ENCODE data around the gene RRP1. TPM values are rescaled to one million over a fixed set of nuclear protein-coding genes. Genes with fewer than 3 reads are reported as not detected.

The RRP1 gene
- total RNA-seq, 1 donor from 2014 or later: 31.9 TPM

DNA sequence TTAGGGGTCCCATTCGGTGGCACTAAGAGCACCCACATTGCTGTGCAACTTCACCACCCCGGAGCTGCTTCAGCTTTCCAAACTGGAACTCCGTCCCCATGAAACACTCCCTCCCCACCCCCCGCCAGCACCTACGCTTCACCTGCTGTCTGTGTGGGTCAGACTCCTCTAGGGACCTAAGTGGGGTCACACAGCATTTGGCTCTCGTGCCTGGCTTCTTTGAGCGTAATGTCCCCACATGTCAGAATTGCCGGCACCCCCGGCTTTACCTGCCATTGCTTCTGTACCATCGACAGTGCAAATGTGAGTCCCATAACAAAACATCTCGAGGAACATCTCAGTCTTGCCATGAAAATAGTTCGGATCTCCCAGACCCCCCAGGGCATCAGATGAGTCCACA is 39.8 kb downstream of the RRP1 start:
- no peak for DNase-seq (ENCODE audit: low read depth)
- Histone ChIP-seq H3K27me3 (ENCODE audit: control insufficient read depth, insufficient read depth, low read length) (peaks cover 7% of the 10 kb centered on the region), H3K4me3 (ENCODE audit: low read depth, low read length) (no peak overlapping the region), H3K36me3 (ENCODE audit: control insufficient read depth, insufficient read depth, low read length) (no peaks in the 10 kb centered on the region)
- TF ChIP-seq, protein P1, sequence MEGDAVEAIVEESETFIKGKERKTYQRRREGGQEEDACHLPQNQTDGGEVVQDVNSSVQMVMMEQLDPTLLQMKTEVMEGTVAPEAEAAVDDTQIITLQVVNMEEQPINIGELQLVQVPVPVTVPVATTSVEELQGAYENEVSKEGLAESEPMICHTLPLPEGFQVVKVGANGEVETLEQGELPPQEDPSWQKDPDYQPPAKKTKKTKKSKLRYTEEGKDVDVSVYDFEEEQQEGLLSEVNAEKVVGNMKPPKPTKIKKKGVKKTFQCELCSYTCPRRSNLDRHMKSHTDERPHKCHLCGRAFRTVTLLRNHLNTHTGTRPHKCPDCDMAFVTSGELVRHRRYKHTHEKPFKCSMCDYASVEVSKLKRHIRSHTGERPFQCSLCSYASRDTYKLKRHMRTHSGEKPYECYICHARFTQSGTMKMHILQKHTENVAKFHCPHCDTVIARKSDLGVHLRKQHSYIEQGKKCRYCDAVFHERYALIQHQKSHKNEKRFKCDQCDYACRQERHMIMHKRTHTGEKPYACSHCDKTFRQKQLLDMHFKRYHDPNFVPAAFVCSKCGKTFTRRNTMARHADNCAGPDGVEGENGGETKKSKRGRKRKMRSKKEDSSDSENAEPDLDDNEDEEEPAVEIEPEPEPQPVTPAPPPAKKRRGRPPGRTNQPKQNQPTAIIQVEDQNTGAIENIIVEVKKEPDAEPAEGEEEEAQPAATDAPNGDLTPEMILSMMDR (IDR thresholded peaks at IDR 0.05; ENCODE audit: insufficient read depth, low read length, poor library complexity, severe bottlenecking): no peak

- H3K36me3 ChIP-seq (ENCODE audit: control insufficient read depth, insufficient read depth, low read length): no peaks in the 10 kb centered on the region
- peaks cover 7% of the 10 kb centered on the region for H3K27me3 ChIP-seq (ENCODE audit: control insufficient read depth, insufficient read depth, low read length)
- H3K4me3 ChIP-seq (ENCODE audit: low read depth, low read length): no peak overlapping the region
- TF ChIP-seq, protein P1 (IDR thresholded peaks at IDR 0.05; ENCODE audit: insufficient read depth, low read length, poor library complexity, severe bottlenecking): no peak
- DNase-seq (ENCODE audit: low read depth): no peak
Observed at GRCh38 chr21:43829575-43830119, 40.3 kb downstream of the RRP1 start.

- Histone ChIP-seq H3K4me3 (ENCODE audit: low read depth, low read length) (no peak overlapping the region), H3K27me3 (ENCODE audit: control insufficient read depth, insufficient read depth, low read length) (peaks cover 5% of the 10 kb centered on the region), H3K36me3 (ENCODE audit: control insufficient read depth, insufficient read depth, low read length) (no peaks in the 10 kb centered on the region)
- DNase-seq (ENCODE audit: low read depth): no peak
- TF ChIP-seq, protein P1 (IDR thresholded peaks at IDR 0.05; ENCODE audit: insufficient read depth, low read length, poor library complexity, severe bottlenecking): no peak
Observed at GRCh38 chr21:43832158-43832550, 42.8 kb downstream of the RRP1 start.

DNA sequence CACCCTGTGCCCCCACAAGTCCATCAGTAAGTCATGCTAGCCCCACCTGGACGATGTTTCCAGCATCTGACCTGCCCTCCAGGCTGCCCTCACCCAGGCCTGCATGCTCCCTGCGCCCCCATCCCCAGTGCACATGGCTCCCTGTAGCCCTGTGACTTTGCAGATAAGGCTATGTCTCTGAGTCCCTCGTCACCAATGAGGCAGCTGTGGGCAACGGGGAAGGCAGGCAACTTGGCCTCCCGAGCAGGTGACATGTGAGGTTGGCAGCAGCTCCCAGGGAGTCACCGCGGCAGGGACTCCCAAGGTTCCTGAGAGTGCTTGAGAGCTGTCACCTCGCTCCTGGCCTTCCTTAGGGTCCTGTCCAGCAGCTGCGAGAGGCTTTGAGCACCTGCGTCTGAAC is 43.3 kb downstream of the RRP1 start:
- no peak for DNase-seq (ENCODE audit: low read depth)
- peaks cover 5% of the 10 kb centered on the region for H3K27me3 ChIP-seq (ENCODE audit: control insufficient read depth, insufficient read depth, low read length)

DNA sequence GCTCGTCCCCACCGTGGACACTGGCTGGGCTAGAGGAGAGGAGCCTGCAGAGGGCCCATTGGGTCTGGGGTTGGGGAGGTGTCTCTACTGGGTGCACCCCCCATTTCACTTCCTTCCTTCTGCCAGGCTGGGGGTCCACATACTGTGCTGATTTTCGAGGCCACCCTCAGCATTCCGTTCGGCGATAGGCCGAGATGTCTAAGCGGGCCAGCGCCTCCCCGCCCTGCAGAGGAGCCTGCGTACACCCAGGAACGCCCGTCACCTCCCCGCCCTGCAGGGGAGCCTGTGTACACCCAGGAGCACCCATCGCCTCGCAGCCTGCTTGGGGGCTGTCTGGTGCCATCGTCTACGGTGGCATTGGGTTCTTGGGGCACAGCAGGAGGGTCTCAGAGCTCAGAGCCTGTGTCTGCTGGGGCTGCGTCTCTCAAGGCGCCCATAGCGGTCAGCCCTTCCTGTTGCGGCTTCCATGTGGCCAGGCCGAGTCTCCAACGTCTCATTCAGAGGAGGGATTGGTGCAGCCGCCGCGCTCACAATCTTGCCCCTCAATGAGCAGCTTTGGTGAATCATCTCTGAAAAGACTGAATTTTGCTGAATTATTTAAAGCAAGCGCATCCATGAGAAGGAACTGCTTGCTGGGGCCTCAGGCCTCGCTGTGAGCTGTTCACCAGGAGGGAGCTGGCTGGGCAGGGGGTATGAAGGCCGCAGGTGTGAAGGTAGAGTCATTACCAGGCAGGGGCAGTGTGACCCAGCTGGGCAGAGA is 44.9 kb downstream of the RRP1 start:
- DNase-seq (ENCODE audit: low read depth): no peak
- no peaks in the 10 kb centered on the region for H3K36me3 ChIP-seq (ENCODE audit: control insufficient read depth, insufficient read depth, low read length)
- TF ChIP-seq, protein P1 (IDR thresholded peaks at IDR 0.05; ENCODE audit: insufficient read depth, low read length, poor library complexity, severe bottlenecking): no peak
- peaks cover 5% of the 10 kb centered on the region for H3K27me3 ChIP-seq (ENCODE audit: control insufficient read depth, insufficient read depth, low read length)
- H3K4me3 ChIP-seq (ENCODE audit: low read depth, low read length): no peak overlapping the region

More for the DNA sequence above, 43.3 kb downstream of the RRP1 start:
- Histone ChIP-seq H3K4me3 (ENCODE audit: low read depth, low read length) (no peak overlapping the region), H3K36me3 (ENCODE audit: control insufficient read depth, insufficient read depth, low read length) (no peaks in the 10 kb centered on the region)
- TF ChIP-seq, protein P1 (IDR thresholded peaks at IDR 0.05; ENCODE audit: insufficient read depth, low read length, poor library complexity, severe bottlenecking): no peak
